Ectodermal cell (in vitro differentiated cells): ENCODE data around the gene RFX4.

Experiments
- H3K27ac ChIP-seq: 2 replicates; pipeline ENCODE4 v1.7.0; 2013; ENCODE audit warnings: mild to moderate bottlenecking, low read depth, low read length; ENCODE audit not compliant: insufficient read depth, poor library complexity, severe bottlenecking
- H3K27me3 ChIP-seq: 2 replicates; pipeline ENCODE4 v1.7.0; 2013; ENCODE audit warnings: mild to moderate bottlenecking, low read length; ENCODE audit not compliant: insufficient read depth, control insufficient read depth, poor library complexity, severe bottlenecking
- H3K36me3 ChIP-seq: one replicate; pipeline ENCODE4 v1.7.0; 2013; ENCODE audit warnings: low read length; ENCODE audit not compliant: control insufficient read depth, insufficient read depth
- H3K4me1 ChIP-seq: one replicate; pipeline ENCODE4 v1.7.0; 2013; ENCODE audit warnings: low read length; ENCODE audit not compliant: control insufficient read depth, insufficient read depth
- H3K4me3 ChIP-seq: 2 replicates; pipeline ENCODE4 v1.7.0; 2013; ENCODE audit warnings: low read depth, low read length, control low read depth; ENCODE audit not compliant: insufficient read depth
- H3K9me3 ChIP-seq: 2 replicates; pipeline ENCODE4 v1.7.0; 2013; ENCODE audit warnings: mild to moderate bottlenecking, low read length, moderate library complexity; ENCODE audit not compliant: control insufficient read depth
- WGBS, 2 experiments: methylation state at CpG; one replicate each; pipeline ENCODE4 v1.1.7; 2013; ENCODE audit warnings: missing lambda C conversion rate in 2 of 2; 5-methylcytosine and 5-hydroxymethylcytosine counted together

The RFX4 gene

GRCh38 chr12:106710143-106710893 is 127.5 kb downstream of the RFX4 start:
- peak overlapping the region; percentile 74 for H3K27ac ChIP-seq
- peaks cover 24% of the 10 kb centered on the region for H3K4me1 ChIP-seq
- H3K27me3 ChIP-seq, result no peaks in the 10 kb centered on the region
- no peaks in the 10 kb centered on the region for H3K9me3 ChIP-seq
- 37 to 38% methylated on average over 10 of the region's 10 CpGs for whole genome bisulfite sequencing, 2 experiments
- no peak overlapping the region for H3K4me3 ChIP-seq
- H3K36me3 ChIP-seq, result peaks cover 23% of the 10 kb centered on the region

DNA sequence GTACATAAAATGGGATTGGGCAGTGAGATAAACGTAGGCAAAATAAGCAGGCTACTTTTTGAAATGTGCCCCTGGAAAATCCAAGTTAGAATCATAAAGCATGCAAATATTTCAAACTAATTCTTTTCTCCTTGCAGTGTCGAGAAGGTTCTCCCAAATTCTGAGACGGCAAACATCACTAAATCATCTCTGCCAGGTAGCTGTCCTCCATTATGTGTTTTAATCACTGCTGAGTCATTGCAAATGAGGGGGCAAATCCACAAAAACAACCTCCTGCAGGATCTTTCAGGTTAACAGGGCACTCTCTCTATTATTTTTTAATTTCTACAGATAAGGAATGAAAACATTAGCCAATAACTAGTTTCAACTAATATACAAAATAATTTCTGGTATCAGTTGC is 128.5 kb downstream of the RFX4 start:
- 90 to 91% methylated on average over 3 of the region's 3 CpGs for WGBS, 2 experiments
- H3K27me3 ChIP-seq, result no peaks in the 10 kb centered on the region
- no peak overlapping the region for H3K4me3 ChIP-seq
- H3K36me3 ChIP-seq, result peaks cover 31% of the 10 kb centered on the region
- peaks cover 24% of the 10 kb centered on the region for H3K4me1 ChIP-seq
- no peaks in the 10 kb centered on the region for H3K9me3 ChIP-seq
- H3K27ac ChIP-seq, result no peak overlapping the region

- Histone ChIP-seq H3K4me3 (no peak overlapping the region), H3K4me1 (peaks cover 24% of the 10 kb centered on the region), H3K27me3 (no peaks in the 10 kb centered on the region), H3K36me3 (peaks cover 39% of the 10 kb centered on the region), H3K9me3 (no peaks in the 10 kb centered on the region), H3K27ac (no peak overlapping the region)
- 94 to 96% methylated on average over 8 of the region's 8 CpGs for WGBS, 2 experiments
Measured at GRCh38 chr12:106712768-106713167, 130.0 kb downstream of the RFX4 start.

- H3K36me3 ChIP-seq, result peaks cover 34% of the 10 kb centered on the region
Measured at GRCh38 chr12:106714926-106715325, 132.1 kb downstream of the RFX4 start.

DNA sequence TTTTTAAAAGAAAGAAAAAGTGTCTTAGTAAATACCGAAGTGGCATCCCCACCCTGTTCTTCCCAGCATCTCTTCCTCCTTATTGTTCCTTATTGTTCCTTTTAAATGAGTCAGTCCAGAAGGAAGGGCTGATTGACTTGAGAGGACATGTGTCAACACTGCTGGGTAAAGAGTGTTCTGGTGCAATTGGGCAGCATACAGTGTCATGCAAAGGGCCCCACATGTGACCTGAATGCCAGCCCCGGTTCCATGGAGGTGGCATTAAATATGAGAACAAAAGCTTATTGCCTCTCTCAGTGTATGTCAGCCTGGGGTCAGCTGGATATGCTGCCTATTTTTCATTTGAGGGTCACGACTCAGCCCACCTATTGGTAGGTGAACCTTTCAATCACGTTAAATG is 132.8 kb downstream of the RFX4 start:
- Histone ChIP-seq H3K9me3 (no peaks in the 10 kb centered on the region), H3K4me3 (no peak overlapping the region), H3K4me1 (peaks cover 8% of the 10 kb centered on the region), H3K27me3 (no peaks in the 10 kb centered on the region), H3K27ac (no peak overlapping the region), H3K36me3 (peaks cover 34% of the 10 kb centered on the region)
- 94% methylated on average over 3 to 4 of the region's 4 CpGs for WGBS, 2 experiments

More at GRCh38 chr12:106714926-106715325, 132.1 kb downstream of the RFX4 start:
- H3K9me3 ChIP-seq, result no peaks in the 10 kb centered on the region
- no peak overlapping the region for H3K27ac ChIP-seq
- 92 to 94% methylated on average over 3 of the region's 3 CpGs for WGBS, 2 experiments
- peaks cover 14% of the 10 kb centered on the region for H3K4me1 ChIP-seq
- H3K27me3 ChIP-seq, result no peaks in the 10 kb centered on the region
- no peak overlapping the region for H3K4me3 ChIP-seq

DNA sequence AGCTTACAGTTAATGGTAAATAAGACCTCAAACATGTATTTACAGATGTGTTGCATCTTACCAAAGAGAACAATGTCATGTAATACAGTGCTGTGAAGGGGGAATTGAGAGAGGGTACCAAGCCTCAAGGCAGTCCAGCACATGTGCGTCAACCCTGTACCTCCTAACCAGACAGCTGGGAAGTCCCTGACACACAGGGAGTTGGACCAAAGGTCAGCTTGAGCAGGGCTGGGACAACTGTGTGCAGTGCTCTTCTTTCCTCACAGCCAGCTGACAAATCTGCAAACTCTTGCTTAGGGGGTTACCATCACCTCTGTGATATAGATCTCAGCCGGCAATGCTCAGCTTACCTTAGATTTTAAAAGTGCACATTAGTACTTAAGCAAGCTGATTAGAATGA is 134.9 kb downstream of the RFX4 start:
- Histone ChIP-seq H3K4me1 (peaks cover 6% of the 10 kb centered on the region), H3K4me3 (no peak overlapping the region), H3K27ac (no peak overlapping the region), H3K27me3 (no peaks in the 10 kb centered on the region), H3K36me3 (peaks cover 27% of the 10 kb centered on the region), H3K9me3 (no peaks in the 10 kb centered on the region)
- 96 to 98% methylated on average over 2 of the region's 2 CpGs for WGBS, 2 experiments

DNA sequence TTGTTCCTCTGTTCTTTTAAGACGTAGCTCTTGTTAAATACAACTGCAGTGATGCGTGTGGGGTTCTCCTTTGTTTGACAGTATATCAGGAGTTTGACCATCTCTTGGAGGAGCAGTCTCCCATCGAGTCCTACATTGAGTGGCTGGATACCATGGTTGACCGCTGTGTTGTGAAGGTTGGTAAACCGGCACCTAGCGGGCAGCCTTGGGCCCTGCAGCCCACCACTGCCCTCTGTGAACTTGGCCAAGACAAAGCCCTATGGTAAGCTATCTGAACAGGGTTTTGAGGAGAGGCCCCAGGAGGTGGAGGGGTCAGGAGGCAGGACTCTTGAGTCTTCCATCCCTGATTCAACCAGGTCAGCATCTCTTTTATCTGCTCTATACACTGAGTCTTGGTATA is 137.1 kb downstream of the RFX4 start:
- H3K27me3 ChIP-seq, result no peaks in the 10 kb centered on the region
- H3K9me3 ChIP-seq, result no peaks in the 10 kb centered on the region
- no peak overlapping the region for H3K27ac ChIP-seq
- H3K4me1 ChIP-seq, result peaks cover 19% of the 10 kb centered on the region
- no peak overlapping the region for H3K4me3 ChIP-seq
- peaks cover 27% of the 10 kb centered on the region for H3K36me3 ChIP-seq
- whole genome bisulfite sequencing, 2 experiments, result 96 to 98% methylated on average over 6 of the region's 6 CpGs

- 91 to 95% methylated on average over 6 of the region's 6 CpGs for WGBS, 2 experiments
- H3K27ac ChIP-seq, result no peak overlapping the region
- H3K4me3 ChIP-seq, result no peak overlapping the region
- H3K4me1 ChIP-seq, result peaks cover 19% of the 10 kb centered on the region
- H3K36me3 ChIP-seq, result peaks cover 22% of the 10 kb centered on the region
- H3K9me3 ChIP-seq, result no peaks in the 10 kb centered on the region
- no peaks in the 10 kb centered on the region for H3K27me3 ChIP-seq
Measured at GRCh38 chr12:106720696-106721095, 137.9 kb downstream of the RFX4 start.

DNA sequence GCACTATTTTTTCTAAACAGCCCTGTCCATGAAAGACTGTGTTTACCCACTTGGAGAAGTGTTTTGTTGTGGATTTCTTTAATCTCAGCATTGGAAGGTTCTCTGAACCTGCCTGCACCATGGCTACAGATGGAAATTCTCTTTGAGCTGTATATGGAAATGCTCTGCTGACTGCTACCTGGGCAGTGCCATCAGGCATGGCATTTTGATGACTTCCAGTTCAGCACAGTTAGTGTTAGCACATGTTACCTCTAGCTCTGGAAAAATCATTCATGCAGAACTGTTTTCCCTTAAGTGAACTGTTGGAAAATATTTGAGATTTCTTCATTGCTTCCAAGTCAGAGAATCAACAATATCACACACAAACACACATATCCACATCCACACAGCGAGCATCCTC is 139.1 kb downstream of the RFX4 start:
- peaks cover 17% of the 10 kb centered on the region for H3K36me3 ChIP-seq
- H3K4me1 ChIP-seq, result peaks cover 19% of the 10 kb centered on the region
- no peak overlapping the region for H3K27ac ChIP-seq
- H3K4me3 ChIP-seq, result no peak overlapping the region
- WGBS, 2 experiments, result 89 to 100% methylated on average over 1 of the region's 1 CpG
- H3K9me3 ChIP-seq, result no peaks in the 10 kb centered on the region
- H3K27me3 ChIP-seq, result no peaks in the 10 kb centered on the region

DNA sequence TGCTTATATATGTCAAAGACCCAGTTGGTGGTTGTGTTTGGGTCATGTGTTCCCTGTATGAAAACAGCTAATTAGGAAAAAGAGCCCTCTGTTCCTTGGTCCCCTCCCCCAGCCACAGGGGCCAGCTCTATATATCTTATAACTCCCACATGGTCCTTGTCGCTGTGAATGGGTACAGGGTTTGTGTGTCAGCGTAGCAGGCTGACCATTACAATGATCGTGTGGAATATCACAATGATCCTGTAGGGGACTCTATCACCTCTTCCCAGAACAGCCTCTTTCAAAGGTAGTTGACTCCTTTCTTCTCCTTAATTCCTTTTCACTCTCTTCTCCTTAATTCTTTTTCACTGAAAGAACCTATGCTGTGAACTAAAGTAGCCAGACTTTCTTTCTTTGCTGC is 140.0 kb downstream of the RFX4 start:
- Histone ChIP-seq H3K4me3 (no peak overlapping the region), H3K27ac (no peak overlapping the region), H3K27me3 (no peaks in the 10 kb centered on the region), H3K36me3 (peaks cover 12% of the 10 kb centered on the region), H3K9me3 (no peaks in the 10 kb centered on the region), H3K4me1 (peaks cover 19% of the 10 kb centered on the region)
- WGBS, 2 experiments, result 2 to 12% methylated on average over 3 of the region's 3 CpGs
